Peyer's patch (tissue), 4 donors: ENCODE measurements around the gene UBE2C. TPM values are rescaled to one million over a fixed set of nuclear protein-coding genes. Genes with fewer than 3 reads are reported as not detected.
"Not testable (repeated sequence)": the region's sequence is repeated elsewhere in the genome, so short reads cannot be mapped to it uniquely, and the experiment has no call there.

Source experiments
- DNase-seq, 3 donors: peaks; one replicate each; pipeline ENCODE4 v3.0.0-alpha.2; 2017 to 2019
- H3K27ac ChIP-seq, 4 donors: fragments of 200-600 bp; sonication (generic); one replicate each; pipeline ENCODE4 v1.5.1; 2016 to 2019
- H3K27me3 ChIP-seq, 2 donors: fragments of 200-600 bp; sonication (generic); one replicate each; pipeline ENCODE4 v1.5.1; 2019
- H3K36me3 ChIP-seq, 3 donors: fragments of 200-600 bp; sonication (generic); one replicate each; pipeline ENCODE4 v1.5.1; 2016 to 2019
- H3K4me1 ChIP-seq, 4 donors: fragments of 200-600 bp; sonication (generic); one replicate each; pipeline ENCODE4 v1.5.1; 2016 to 2019
- H3K4me3 ChIP-seq, 4 donors: fragments of 200-600 bp; sonication (generic); 1 replicate in 3 of 4; 2 replicates in 1 of 4; pipeline ENCODE4 v1.5.1; 2016 to 2019; ENCODE audit warnings: mild to moderate bottlenecking in 1 of 4
- H3K9me3 ChIP-seq, 4 donors: fragments of 200-600 bp; sonication (generic); one replicate each; pipeline ENCODE4 v1.5.1; 2016 to 2019; ENCODE audit warnings: mild to moderate bottlenecking in 1 of 4
- POLR2A ChIP-seq, 2 donors: fragments of 450-650 bp; IDR thresholded peaks; one replicate each; pipeline ENCODE4 v1.5.1; 2017; ENCODE audit warnings: antibody characterized with exemption in 2 of 2, mild to moderate bottlenecking in 2 of 2, moderate library complexity in 2 of 2
- total RNA-seq, 4 donors: library from RNA; depleted of rRNA; stranded (reverse); fragments of >200 nt; gene quantifications; one replicate each; pipeline ENCODE4 v1.1.0, GENCODE V29; 2016
- TF ChIP-seq, protein P1 (sequence below), 6 experiments: fragments of 450-650 bp in 4 of 6; fragments of 200-600 bp in 2 of 6; sonication (generic) in 1 of 6; IDR thresholded peaks; one replicate each; pipeline ENCODE4 v1.5.1; 2017 to 2019; ENCODE audit warnings: antibody characterized with exemption in 6 of 6, mild to moderate bottlenecking in 3 of 6, moderate library complexity in 1 of 6

The UBE2C gene
- 10 to 100 TPM in 2 of 4 donors, 1 to 10 TPM in 2; 7.3 to 24.8 (median 9.8) TPM for total RNA-seq

GRCh38 chr20:45812157-45813005, at the start of gene UBE2C:
Gene UBE2C (plus strand): TSS chr20:45812644. CDS start chr20:45812696, 52 bp downstream.
- no peaks in the 10 kb centered on the region for H3K27me3 ChIP-seq
- H3K4me3 ChIP-seq, result peak within 1 kb of the TSS; percentile 46 to 71 (median 63)
- peak within 1 kb of the TSS in 3 of 4 donors; percentile 31 to 63 (median 33) for H3K27ac ChIP-seq
- H3K4me1 ChIP-seq, result peaks cover 3 to 17% (median 5%) of the 10 kb centered on the region in 4 donors
- DNase-seq, result peak; percentile 92 to 98 (median 95)
- H3K9me3 ChIP-seq, result no peaks in the 10 kb centered on the region
- TF ChIP-seq POLR2A (IDR thresholded peaks at IDR 0.05), result no peak
- TF ChIP-seq, protein P1, sequence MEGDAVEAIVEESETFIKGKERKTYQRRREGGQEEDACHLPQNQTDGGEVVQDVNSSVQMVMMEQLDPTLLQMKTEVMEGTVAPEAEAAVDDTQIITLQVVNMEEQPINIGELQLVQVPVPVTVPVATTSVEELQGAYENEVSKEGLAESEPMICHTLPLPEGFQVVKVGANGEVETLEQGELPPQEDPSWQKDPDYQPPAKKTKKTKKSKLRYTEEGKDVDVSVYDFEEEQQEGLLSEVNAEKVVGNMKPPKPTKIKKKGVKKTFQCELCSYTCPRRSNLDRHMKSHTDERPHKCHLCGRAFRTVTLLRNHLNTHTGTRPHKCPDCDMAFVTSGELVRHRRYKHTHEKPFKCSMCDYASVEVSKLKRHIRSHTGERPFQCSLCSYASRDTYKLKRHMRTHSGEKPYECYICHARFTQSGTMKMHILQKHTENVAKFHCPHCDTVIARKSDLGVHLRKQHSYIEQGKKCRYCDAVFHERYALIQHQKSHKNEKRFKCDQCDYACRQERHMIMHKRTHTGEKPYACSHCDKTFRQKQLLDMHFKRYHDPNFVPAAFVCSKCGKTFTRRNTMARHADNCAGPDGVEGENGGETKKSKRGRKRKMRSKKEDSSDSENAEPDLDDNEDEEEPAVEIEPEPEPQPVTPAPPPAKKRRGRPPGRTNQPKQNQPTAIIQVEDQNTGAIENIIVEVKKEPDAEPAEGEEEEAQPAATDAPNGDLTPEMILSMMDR (IDR thresholded peaks at IDR 0.05), result no peak
- peaks cover 0 to 40% (median 0%) of the 10 kb centered on the region in 3 donors for H3K36me3 ChIP-seq

GRCh38 chr20:45764618-45765282, 47.7 kb upstream of the UBE2C start:
- not testable (repeated sequence) for H3K27ac ChIP-seq, H3K27me3 ChIP-seq, H3K4me1 ChIP-seq, DNase-seq, H3K36me3 ChIP-seq, H3K4me3 ChIP-seq, H3K9me3 ChIP-seq

DNA sequence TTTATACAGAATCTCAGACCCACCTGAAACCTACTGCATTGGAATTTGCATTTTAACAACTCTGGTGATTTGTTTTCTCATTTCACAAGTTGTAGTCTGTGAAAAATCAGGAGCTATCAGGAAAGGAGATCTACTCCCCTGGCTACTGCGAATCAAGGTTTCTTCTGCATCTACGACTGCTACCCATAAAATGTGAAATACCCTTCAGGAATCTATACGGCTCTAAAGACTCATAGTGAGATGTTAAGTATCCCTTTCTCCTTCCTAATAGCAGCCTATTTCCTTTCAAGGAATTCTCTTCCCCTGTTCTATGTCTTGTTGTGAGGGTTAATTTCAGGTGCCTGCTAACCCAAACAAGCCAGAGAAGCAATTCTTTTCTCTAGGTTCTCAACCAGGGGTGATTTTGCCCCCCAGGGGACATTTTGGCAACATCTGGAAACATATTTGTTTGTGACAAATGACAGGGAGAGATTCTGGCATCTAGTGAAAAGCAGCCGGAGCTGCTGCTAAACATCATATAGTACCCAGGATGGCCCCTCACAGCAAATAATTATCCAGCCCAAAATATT, 47.1 kb upstream of the UBE2C start:
- Histone ChIP-seq H3K27ac (no peak overlapping the region), H3K27me3 (no peaks in the 10 kb centered on the region), H3K9me3 (no peaks in the 10 kb centered on the region), H3K4me3 (no peak overlapping the region), H3K36me3 (no peaks in the 10 kb centered on the region), H3K4me1 (no peaks in the 10 kb centered on the region)
- no peak for DNase-seq
- no peak for TF ChIP-seq POLR2A (IDR thresholded peaks at IDR 0.05)

- TF ChIP-seq, protein P1 (IDR thresholded peaks at IDR 0.05), result no peak
- TF ChIP-seq POLR2A (IDR thresholded peaks at IDR 0.05), result no peak
- Histone ChIP-seq H3K27me3 (no peaks in the 10 kb centered on the region), H3K4me3 (no peak overlapping the region), H3K4me1 (no peaks in the 10 kb centered on the region), H3K36me3 (no peaks in the 10 kb centered on the region), H3K27ac (no peak overlapping the region), H3K9me3 (no peaks in the 10 kb centered on the region)
- DNase-seq, result no peak
These were observed 46.5 kb upstream of the UBE2C start for GRCh38 chr20:45765980-45766379.

- TF ChIP-seq, protein P1 (IDR thresholded peaks at IDR 0.05), result peak in 1 of 6 experiments; percentile 6
- no peak for TF ChIP-seq POLR2A (IDR thresholded peaks at IDR 0.05)
- H3K36me3 ChIP-seq, result no peaks in the 10 kb centered on the region
- no peaks in the 10 kb centered on the region for H3K9me3 ChIP-seq
- no peak overlapping the region for H3K27ac ChIP-seq
- H3K27me3 ChIP-seq, result no peaks in the 10 kb centered on the region
- H3K4me1 ChIP-seq, result peaks cover 0 to 6% (median 0%) of the 10 kb centered on the region in 4 donors
- DNase-seq, result no peak
- no peak overlapping the region for H3K4me3 ChIP-seq
These were observed 44.0 kb upstream of the UBE2C start for GRCh38 chr20:45768479-45768878.

DNA sequence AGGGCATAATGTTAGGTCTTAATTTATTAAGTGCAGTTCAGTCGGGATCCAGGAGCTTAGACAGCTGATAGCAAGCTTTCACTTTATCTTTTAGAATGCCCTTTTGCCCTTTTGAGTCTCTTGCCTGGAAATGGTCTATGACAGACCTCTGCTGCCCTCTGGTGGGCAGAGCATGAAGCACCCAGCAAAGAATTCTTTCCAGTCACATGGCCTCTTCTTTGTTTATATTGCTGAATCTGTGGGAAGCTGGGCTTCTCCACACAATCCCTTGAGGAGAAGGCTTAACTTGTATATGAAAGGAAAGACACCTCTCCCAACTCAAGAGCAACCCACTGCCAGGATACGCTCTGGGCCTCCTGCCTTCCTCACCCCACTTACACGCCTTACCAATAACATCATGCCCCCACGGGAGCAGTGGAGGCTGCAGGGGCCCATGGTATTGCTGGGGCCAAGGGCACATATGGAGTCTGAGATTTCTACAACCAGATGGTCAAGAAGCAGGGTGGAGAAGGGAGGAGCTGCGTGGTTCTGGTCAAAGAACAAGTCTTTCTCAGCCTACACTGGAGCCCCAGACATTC, 41.2 kb upstream of the UBE2C start:
- Histone ChIP-seq H3K9me3 (no peaks in the 10 kb centered on the region), H3K27me3 (no peaks in the 10 kb centered on the region), H3K36me3 (no peaks in the 10 kb centered on the region), H3K27ac (peak overlapping the region in 1 of 4 donors; percentile 11), H3K4me1 (peaks cover 0 to 6% (median 0%) of the 10 kb centered on the region in 4 donors), H3K4me3 (no peak overlapping the region)
- TF ChIP-seq, protein P1 (IDR thresholded peaks at IDR 0.05), result peak; percentile 75 to 99 (median 94)
- no peak for TF ChIP-seq POLR2A (IDR thresholded peaks at IDR 0.05)
- DNase-seq, result peak; percentile 73 to 93 (median 87)
